ENCODE data around the gene SAP30BP. TPM values are rescaled to one million over a fixed set of nuclear protein-coding genes. Genes with fewer than 3 reads are reported as not detected.

Gene SAP30BP
- total and polyA plus RNA-seq, 2 of the 13 experiments (the other 11 are each of a cell fraction or from before 2014, with no cell fraction given) = 67.7 to 99.4 TPM

DNA sequence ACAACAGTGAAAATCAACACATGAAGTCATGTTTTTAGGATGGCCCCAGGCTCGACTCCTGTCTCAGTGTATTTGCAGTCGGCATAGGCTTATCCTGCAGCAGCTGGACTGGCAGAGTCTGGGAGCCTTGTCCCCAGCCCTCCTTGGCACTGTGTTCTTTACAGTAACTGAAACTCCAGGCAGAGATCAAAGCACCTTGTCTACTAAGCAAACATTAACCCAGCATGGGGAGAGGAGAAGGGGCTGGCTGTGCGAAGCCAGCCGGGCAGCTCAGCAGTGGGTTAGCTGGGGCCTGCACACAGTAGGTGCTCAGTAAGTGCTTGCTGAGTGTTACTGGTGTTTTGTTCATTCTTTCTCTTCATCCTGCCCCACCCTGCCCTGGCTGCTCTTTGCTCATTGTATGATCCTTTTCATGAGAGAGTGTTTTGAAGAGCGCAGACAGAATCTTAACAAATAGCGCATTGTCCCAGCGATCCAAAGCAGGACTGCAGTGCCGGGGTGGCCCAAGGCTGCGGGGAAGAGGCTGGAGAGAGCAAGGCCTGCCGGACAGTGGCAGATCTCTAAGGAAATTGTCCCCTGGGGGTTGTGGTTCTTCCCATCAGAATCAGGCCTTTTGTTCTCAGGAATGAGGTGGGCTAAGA, 30.6 kb downstream of the SAP30BP start (continued):
- TF ChIP-seq SALL1 (CRISPR knock-in tag; IDR thresholded peaks at IDR 0.05) (no peak; the same call in 1 of the 2 replicates), FOXA3 (CRISPR knock-in tag; IDR thresholded peaks at IDR 0.05) (peak; percentile 68), ZNF567 (CRISPR knock-in tag; IDR thresholded peaks at IDR 0.05; ENCODE audit: borderline replicate concordance) (0 out of 2 replicates have a peak, but pooled peaks have one; percentile 67), PLRG1 (conservative IDR thresholded peaks at IDR 0.05) (no peak), ZNF3 (CRISPR knock-in tag; IDR thresholded peaks at IDR 0.05) (0 out of 2 replicates have a peak, but pooled peaks have one; percentile 31), HNRNPL (IDR thresholded peaks at IDR 0.05; ENCODE audit: low read depth, low read length) (peak; percentile 94), HHEX (CRISPR knock-in tag; IDR thresholded peaks at IDR 0.05) (no peak), ZNF24 (IDR thresholded peaks at IDR 0.05) (no peak), ATF7-NPFF (CRISPR knock-in tag; IDR thresholded peaks at IDR 0.05; ENCODE audit: low read depth) (no peak), RFXAP (CRISPR knock-in tag; IDR thresholded peaks at IDR 0.05; ENCODE audit: borderline replicate concordance) (no peak), ZNF451 (CRISPR knock-in tag; IDR thresholded peaks at IDR 0.05) (no peak), ZNF614 (CRISPR knock-in tag; IDR thresholded peaks at IDR 0.05; ENCODE audit: borderline replicate concordance) (0 out of 2 replicates have a peak, but pooled peaks have one; percentile 44), ELF1 (CRISPR knock-in tag; IDR thresholded peaks at IDR 0.05) (no peak), STAG1 (CRISPR knock-in tag; IDR thresholded peaks at IDR 0.05) (no peak), ZNF720 (CRISPR knock-in tag; IDR thresholded peaks at IDR 0.05) (no peak), ZNF552 (CRISPR knock-in tag; IDR thresholded peaks at IDR 0.05; ENCODE audit: borderline replicate concordance) (no peak), NFYB (CRISPR knock-in tag; IDR thresholded peaks at IDR 0.05) (no peak), FOXO1 (CRISPR knock-in tag; IDR thresholded peaks at IDR 0.05) (0 out of 2 replicates have a peak, but pooled peaks have one; percentile 23)
- TF ChIP-seq, protein P1, sequence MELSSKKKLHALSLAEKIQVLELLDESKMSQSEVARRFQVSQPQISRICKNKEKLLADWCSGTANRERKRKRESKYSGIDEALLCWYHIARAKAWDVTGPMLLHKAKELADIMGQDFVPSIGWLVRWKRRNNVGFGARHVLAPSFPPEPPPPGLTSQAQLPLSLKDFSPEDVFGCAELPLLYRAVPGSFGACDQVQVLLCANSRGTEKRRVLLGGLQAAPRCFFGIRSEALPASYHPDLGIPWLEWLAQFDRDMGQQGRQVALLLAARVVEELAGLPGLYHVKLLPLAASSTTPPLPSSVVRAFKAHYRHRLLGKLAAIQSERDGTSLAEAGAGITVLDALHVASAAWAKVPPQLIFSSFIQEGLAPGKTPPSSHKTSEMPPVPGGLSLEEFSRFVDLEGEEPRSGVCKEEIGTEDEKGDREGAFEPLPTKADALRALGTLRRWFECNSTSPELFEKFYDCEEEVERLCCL (CRISPR knock-in tag; IDR thresholded peaks at IDR 0.05; ENCODE audit: borderline replicate concordance) = no peak
- TF ChIP-seq, protein P2, sequence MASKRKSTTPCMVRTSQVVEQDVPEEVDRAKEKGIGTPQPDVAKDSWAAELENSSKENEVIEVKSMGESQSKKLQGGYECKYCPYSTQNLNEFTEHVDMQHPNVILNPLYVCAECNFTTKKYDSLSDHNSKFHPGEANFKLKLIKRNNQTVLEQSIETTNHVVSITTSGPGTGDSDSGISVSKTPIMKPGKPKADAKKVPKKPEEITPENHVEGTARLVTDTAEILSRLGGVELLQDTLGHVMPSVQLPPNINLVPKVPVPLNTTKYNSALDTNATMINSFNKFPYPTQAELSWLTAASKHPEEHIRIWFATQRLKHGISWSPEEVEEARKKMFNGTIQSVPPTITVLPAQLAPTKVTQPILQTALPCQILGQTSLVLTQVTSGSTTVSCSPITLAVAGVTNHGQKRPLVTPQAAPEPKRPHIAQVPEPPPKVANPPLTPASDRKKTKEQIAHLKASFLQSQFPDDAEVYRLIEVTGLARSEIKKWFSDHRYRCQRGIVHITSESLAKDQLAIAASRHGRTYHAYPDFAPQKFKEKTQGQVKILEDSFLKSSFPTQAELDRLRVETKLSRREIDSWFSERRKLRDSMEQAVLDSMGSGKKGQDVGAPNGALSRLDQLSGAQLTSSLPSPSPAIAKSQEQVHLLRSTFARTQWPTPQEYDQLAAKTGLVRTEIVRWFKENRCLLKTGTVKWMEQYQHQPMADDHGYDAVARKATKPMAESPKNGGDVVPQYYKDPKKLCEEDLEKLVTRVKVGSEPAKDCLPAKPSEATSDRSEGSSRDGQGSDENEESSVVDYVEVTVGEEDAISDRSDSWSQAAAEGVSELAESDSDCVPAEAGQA (IDR thresholded peaks at IDR 0.05; ENCODE audit: low read depth) = no peak
- TF ChIP-seq, protein P2 (CRISPR knock-in tag; IDR thresholded peaks at IDR 0.05; ENCODE audit: borderline replicate concordance) = no peak
- TF ChIP-seq, protein P3, sequence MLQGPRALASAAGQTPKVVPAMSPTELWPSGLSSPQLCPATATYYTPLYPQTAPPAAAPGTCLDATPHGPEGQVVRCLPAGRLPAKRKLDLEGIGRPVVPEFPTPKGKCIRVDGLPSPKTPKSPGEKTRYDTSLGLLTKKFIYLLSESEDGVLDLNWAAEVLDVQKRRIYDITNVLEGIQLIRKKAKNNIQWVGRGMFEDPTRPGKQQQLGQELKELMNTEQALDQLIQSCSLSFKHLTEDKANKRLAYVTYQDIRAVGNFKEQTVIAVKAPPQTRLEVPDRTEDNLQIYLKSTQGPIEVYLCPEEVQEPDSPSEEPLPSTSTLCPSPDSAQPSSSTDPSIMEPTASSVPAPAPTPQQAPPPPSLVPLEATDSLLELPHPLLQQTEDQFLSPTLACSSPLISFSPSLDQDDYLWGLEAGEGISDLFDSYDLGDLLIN (CRISPR knock-in tag; IDR thresholded peaks at IDR 0.05; ENCODE audit: borderline replicate concordance) = no peak
- TF ChIP-seq, protein P4, sequence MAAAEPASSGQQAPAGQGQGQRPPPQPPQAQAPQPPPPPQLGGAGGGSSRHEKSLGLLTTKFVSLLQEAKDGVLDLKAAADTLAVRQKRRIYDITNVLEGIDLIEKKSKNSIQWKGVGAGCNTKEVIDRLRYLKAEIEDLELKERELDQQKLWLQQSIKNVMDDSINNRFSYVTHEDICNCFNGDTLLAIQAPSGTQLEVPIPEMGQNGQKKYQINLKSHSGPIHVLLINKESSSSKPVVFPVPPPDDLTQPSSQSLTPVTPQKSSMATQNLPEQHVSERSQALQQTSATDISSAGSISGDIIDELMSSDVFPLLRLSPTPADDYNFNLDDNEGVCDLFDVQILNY (CRISPR knock-in tag; conservative IDR thresholded peaks at IDR 0.05) = no peak
